Hepatocyte (in vitro differentiated cells): ENCODE data around the gene HAND1. TPM values are rescaled to one million over a fixed set of nuclear protein-coding genes. Genes with fewer than 3 reads are reported as not detected.

Experiments used
- DNase-seq: peaks from one replicate; pipeline ENCODE4 v3.0.0-alpha.2; 2016; ENCODE audit warnings: low spot score
- H2AFZ ChIP-seq: fragments of 200-600 bp; sonication (generic); 2 replicates; pipeline ENCODE4 v1.6.0; 2016; ENCODE audit warnings: antibody characterized with exemption, mild to moderate bottlenecking
- H3K27ac ChIP-seq: fragments of 200-600 bp; sonication (generic); 2 replicates; pipeline ENCODE4 v1.5.1; 2016; ENCODE audit warnings: mild to moderate bottlenecking
- H3K27me3 ChIP-seq: fragments of 200-600 bp; sonication (generic); 2 replicates; pipeline ENCODE4 v1.6.1; 2016
- H3K36me3 ChIP-seq: fragments of 200-600 bp; sonication (generic); replicated peaks from 2 replicates; pipeline ENCODE4 v1.5.1; 2016; ENCODE audit warnings: low read depth; ENCODE audit not compliant: insufficient read depth
- H3K4me1 ChIP-seq: fragments of 200-600 bp; sonication (generic); 2 replicates; pipeline ENCODE4 v1.5.1; 2016; ENCODE audit warnings: mild to moderate bottlenecking, moderate library complexity; ENCODE audit not compliant: insufficient read depth
- H3K4me2 ChIP-seq: fragments of 200-600 bp; sonication (generic); 2 replicates; pipeline ENCODE4 v1.6.0; 2016
- H3K4me3 ChIP-seq: fragments of 200-600 bp; sonication (generic); 2 replicates; pipeline ENCODE4 v1.5.1; 2016; ENCODE audit warnings: mild to moderate bottlenecking
- H3K79me2 ChIP-seq: fragments of 200-600 bp; sonication (generic); 2 replicates; pipeline ENCODE4 v1.6.0; 2017; ENCODE audit warnings: mild to moderate bottlenecking
- H3K9me2 ChIP-seq: fragments of 200-600 bp; sonication (generic); replicated peaks from 2 replicates; pipeline ENCODE4 v1.6.0; 2017; ENCODE audit warnings: mild to moderate bottlenecking; ENCODE audit not compliant: insufficient read depth
- H3K9me3 ChIP-seq: fragments of 200-600 bp; sonication (generic); 2 replicates; pipeline ENCODE4 v1.5.1; 2016; ENCODE audit warnings: low read depth, mild to moderate bottlenecking
- H4K20me1 ChIP-seq: fragments of 200-600 bp; sonication (generic); 2 replicates; pipeline ENCODE4 v1.6.0; 2016; ENCODE audit warnings: mild to moderate bottlenecking; ENCODE audit not compliant: insufficient read depth, poor library complexity, severe bottlenecking
- EZH2 ChIP-seq: fragments of 200-600 bp; sonication (generic); IDR thresholded peaks from 2 replicates; pipeline ENCODE4 v1.6.1; 2016; ENCODE audit warnings: antibody characterized with exemption, mild to moderate bottlenecking, borderline replicate concordance
- EZH2phosphoT487 ChIP-seq: fragments of 200-600 bp; sonication (generic); IDR thresholded peaks from one replicate; pipeline ENCODE4 v1.6.1; 2018; ENCODE audit warnings: antibody characterized with exemption, mild to moderate bottlenecking, low read depth, moderate library complexity; ENCODE audit not compliant: unreplicated experiment, severe bottlenecking
- WGBS: methylation state at CpG from one replicate; pipeline ENCODE4 v1.1.6; 2016; ENCODE audit warnings: low lambda C conversion rate; ENCODE audit errors: missing lambda C conversion rate; 5-methylcytosine and 5-hydroxymethylcytosine counted together
- polyA plus RNA-seq: library from polyadenylated mRNA; unstranded; fragments of >200 nt; fragmentation: Nextera tagmentation; extraction: Ambion mirVana; gene quantifications from 2 replicates; pipeline ENCODE4 v1.2.1, GENCODE V29; 2016
- total RNA-seq: library from RNA; depleted of rRNA; stranded (reverse); fragments of >200 nt; gene quantifications from 2 replicates; pipeline ENCODE4 v1.2.3, GENCODE V29; 2014
- TF ChIP-seq, protein P1 (sequence below): fragments of 200-600 bp; sonication (generic); IDR thresholded peaks from 2 replicates; pipeline ENCODE4 v1.5.1; 2016; ENCODE audit warnings: antibody characterized with exemption, mild to moderate bottlenecking; ENCODE audit not compliant: poor library complexity

Gene HAND1
- total RNA-seq (35.6 and 39.2 TPM in 2 replicates), polyA plus RNA-seq (118 and 168 TPM in 2 replicates)

DNA sequence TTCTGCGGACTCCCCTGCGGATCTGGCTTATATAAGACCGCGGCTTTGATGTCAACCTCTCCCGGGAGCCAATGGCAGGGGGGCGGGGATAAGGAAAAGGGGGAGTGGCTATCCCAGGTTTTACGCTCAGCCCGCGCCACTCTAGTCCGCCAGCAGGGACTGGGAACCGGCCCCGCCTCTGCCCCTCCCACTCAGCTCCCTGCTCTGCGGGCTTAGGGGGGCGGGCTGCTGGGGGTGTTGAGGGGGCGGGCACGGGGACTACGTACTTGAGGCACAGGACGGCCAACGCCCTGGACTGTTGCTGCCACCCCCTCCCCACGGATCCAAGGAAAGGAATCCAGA is at the start of gene HAND1:
Gene HAND1 (minus strand): TSS at position 4 of the 342 bp plus-strand sequence. CDS start 219 bp downstream, outside the sequence.
- peak within 1 kb of the TSS; percentile 83 for H3K4me2 ChIP-seq

GRCh38 chr5:154526231-154527226 is 48.5 kb upstream of the HAND1 start:
- H3K4me2 ChIP-seq = no peak overlapping the region
- H3K9me3 ChIP-seq = no peaks in the 10 kb centered on the region
- no peak for TF ChIP-seq EZH2phosphoT487
- TF ChIP-seq, protein P1, sequence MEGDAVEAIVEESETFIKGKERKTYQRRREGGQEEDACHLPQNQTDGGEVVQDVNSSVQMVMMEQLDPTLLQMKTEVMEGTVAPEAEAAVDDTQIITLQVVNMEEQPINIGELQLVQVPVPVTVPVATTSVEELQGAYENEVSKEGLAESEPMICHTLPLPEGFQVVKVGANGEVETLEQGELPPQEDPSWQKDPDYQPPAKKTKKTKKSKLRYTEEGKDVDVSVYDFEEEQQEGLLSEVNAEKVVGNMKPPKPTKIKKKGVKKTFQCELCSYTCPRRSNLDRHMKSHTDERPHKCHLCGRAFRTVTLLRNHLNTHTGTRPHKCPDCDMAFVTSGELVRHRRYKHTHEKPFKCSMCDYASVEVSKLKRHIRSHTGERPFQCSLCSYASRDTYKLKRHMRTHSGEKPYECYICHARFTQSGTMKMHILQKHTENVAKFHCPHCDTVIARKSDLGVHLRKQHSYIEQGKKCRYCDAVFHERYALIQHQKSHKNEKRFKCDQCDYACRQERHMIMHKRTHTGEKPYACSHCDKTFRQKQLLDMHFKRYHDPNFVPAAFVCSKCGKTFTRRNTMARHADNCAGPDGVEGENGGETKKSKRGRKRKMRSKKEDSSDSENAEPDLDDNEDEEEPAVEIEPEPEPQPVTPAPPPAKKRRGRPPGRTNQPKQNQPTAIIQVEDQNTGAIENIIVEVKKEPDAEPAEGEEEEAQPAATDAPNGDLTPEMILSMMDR = no peak
- TF ChIP-seq EZH2 = no peak
- no peaks in the 10 kb centered on the region for H3K79me2 ChIP-seq
- no peak overlapping the region for H3K4me3 ChIP-seq
- H3K27me3 ChIP-seq = no peaks in the 10 kb centered on the region
- no peaks in the 10 kb centered on the region for H3K36me3 ChIP-seq
- H3K9me2 ChIP-seq = no peaks in the 10 kb centered on the region
- WGBS = 68% methylated on average over 12 of the region's 12 CpGs
- no peak overlapping the region for H3K27ac ChIP-seq
- no peaks in the 10 kb centered on the region for H4K20me1 ChIP-seq
- DNase-seq = no peak
- H3K4me1 ChIP-seq = peaks cover 21% of the 10 kb centered on the region
- H2AFZ ChIP-seq = no peak overlapping the region

More for the DNA sequence above, at the start of gene HAND1:
- H4K20me1 ChIP-seq = peaks cover 20% of the 10 kb centered on the region
- no peaks in the 10 kb centered on the region for H3K36me3 ChIP-seq
- H3K27me3 ChIP-seq = peaks cover 98% of the 10 kb centered on the region
- no peaks in the 10 kb centered on the region for H3K9me3 ChIP-seq
- H3K27ac ChIP-seq = peak within 1 kb of the TSS; percentile 48
- H3K4me1 ChIP-seq = peaks cover 44% of the 10 kb centered on the region
- no peaks in the 10 kb centered on the region for H3K9me2 ChIP-seq
- 8% methylated on average over 8 of the region's 20 CpGs for WGBS
- peak; percentile 88 for DNase-seq
- TF ChIP-seq EZH2phosphoT487 (no peak), EZH2 (no peak)
- TF ChIP-seq, protein P1 = no peak
- peaks cover 25% of the 10 kb centered on the region for H3K79me2 ChIP-seq
- peak within 1 kb of the TSS; percentile 55 for H3K4me3 ChIP-seq
- peak within 1 kb of the TSS; percentile 31 for H2AFZ ChIP-seq

GRCh38 chr5:154524859-154525258 is 46.8 kb upstream of the HAND1 start:
- no peak overlapping the region for H3K4me2 ChIP-seq

More at GRCh38 chr5:154524859-154525258, 46.8 kb upstream of the HAND1 start:
- Histone ChIP-seq H3K4me1 (peaks cover 25% of the 10 kb centered on the region), H3K27me3 (no peaks in the 10 kb centered on the region), H3K36me3 (no peaks in the 10 kb centered on the region), H3K9me3 (no peaks in the 10 kb centered on the region), H4K20me1 (no peaks in the 10 kb centered on the region), H3K79me2 (no peaks in the 10 kb centered on the region), H2AFZ (no peak overlapping the region), H3K9me2 (no peaks in the 10 kb centered on the region), H3K4me3 (no peak overlapping the region), H3K27ac (peak overlapping the region; percentile 91)
- peak; percentile 25 for DNase-seq
- WGBS = 64% methylated on average over 2 of the region's 2 CpGs
- TF ChIP-seq EZH2 = no peak
- TF ChIP-seq, protein P1 = no peak
- no peak for TF ChIP-seq EZH2phosphoT487
